ENCODE data around the gene FRRS1L.

DNA sequence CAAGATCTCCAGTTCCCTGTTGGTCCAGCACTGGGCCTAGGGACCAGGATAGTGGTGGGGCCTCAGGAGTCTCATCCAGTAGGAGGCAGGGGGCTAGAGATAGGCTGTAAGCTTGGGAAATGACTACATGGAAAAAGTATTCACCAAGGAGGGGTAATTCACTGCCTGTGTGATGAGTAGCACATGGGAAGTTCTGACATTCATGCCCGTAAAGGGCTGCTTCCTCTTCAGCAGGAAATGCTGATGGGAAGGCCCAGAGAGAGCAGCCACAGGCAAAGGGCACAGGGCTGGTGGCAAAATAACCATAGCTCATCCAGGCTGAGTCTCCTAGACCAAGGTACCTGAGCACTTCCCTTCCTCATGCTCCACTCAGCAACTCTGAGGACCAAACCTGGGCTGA is 23.1 kb upstream of the FRRS1L start:
- TF ChIP-seq, protein P1, sequence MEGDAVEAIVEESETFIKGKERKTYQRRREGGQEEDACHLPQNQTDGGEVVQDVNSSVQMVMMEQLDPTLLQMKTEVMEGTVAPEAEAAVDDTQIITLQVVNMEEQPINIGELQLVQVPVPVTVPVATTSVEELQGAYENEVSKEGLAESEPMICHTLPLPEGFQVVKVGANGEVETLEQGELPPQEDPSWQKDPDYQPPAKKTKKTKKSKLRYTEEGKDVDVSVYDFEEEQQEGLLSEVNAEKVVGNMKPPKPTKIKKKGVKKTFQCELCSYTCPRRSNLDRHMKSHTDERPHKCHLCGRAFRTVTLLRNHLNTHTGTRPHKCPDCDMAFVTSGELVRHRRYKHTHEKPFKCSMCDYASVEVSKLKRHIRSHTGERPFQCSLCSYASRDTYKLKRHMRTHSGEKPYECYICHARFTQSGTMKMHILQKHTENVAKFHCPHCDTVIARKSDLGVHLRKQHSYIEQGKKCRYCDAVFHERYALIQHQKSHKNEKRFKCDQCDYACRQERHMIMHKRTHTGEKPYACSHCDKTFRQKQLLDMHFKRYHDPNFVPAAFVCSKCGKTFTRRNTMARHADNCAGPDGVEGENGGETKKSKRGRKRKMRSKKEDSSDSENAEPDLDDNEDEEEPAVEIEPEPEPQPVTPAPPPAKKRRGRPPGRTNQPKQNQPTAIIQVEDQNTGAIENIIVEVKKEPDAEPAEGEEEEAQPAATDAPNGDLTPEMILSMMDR (conservative IDR thresholded peaks at IDR 0.05 in 1 of 2, IDR thresholded peaks at IDR 0.05 in 1 of 2; ENCODE audit: low read depth in 1 of 2, low read length in 2 of 2): no peak
- TF ChIP-seq EZH2 (IDR thresholded peaks at IDR 0.05; ENCODE audit: low read length, missing control alignments): no peak
